Right cardiac atrium (tissue), 5 donors: ENCODE results near the gene MACROD2. TPM values are rescaled to one million over a fixed set of nuclear protein-coding genes. Genes with fewer than 3 reads are reported as not detected.
A peak's percentile ranks its signal among the peaks of the same experiment; 100 is the strongest.

Experiments used
- ATAC-seq, 2 donors: fragments of 200-7000 bp; cut with Tn5 transposase; one replicate each; pipeline versions ENCODE4 v1.8.0 to v1.9.1; 2020; ENCODE audit warnings: moderate library complexity in 2 of 2, mild to moderate bottlenecking in 1 of 2
- DNase-seq, 3 donors: peaks; one replicate each; pipeline ENCODE4 v3.0.0-alpha.2; 2020
- H3K27ac ChIP-seq: one replicate; pipeline ENCODE4 v1.5.1; 2013; ENCODE audit warnings: mild to moderate bottlenecking, low read length, control low read depth, moderate library complexity
- H3K27me3 ChIP-seq: one replicate; pipeline ENCODE4 v1.6.1; 2013; ENCODE audit not compliant: control insufficient read depth, insufficient read depth
- H3K4me1 ChIP-seq: one replicate; pipeline ENCODE4 v1.6.1; 2013; ENCODE audit warnings: low read length; ENCODE audit not compliant: control insufficient read depth, insufficient read depth
- H3K4me3 ChIP-seq: one replicate; pipeline ENCODE4 v1.5.1; 2013; ENCODE audit warnings: low read length, control low read depth
- H3K9me3 ChIP-seq: one replicate; pipeline ENCODE4 v1.6.1; 2013; ENCODE audit warnings: low read length; ENCODE audit not compliant: control insufficient read depth
- WGBS: extraction: QIAGEN DNeasy Blood & Tissue Kit; methylation state at CpG from one replicate; pipeline ENCODE4 v1.1.7; 2013; 5-methylcytosine and 5-hydroxymethylcytosine counted together
- intact Hi-C, 4 donors: fragments of 100-400 bp; cut with DNase I; formaldehyde crosslinking; loops; one replicate each; pipeline versions ENCODE4 v1.11.0 to v1.14.0; 2022 to 2023
- polyA plus RNA-seq: library from polyadenylated mRNA; stranded (reverse); fragments of 200-250 nt; gene quantifications from one replicate; pipeline ENCODE4 v1.2.3, GENCODE V29; 2013
- total RNA-seq, 4 donors: library from RNA; stranded (reverse); fragmentation: NEBNext Ultra II Directional; extraction: Animal tissue kit (Norgen Biotek cat#: 25700); gene quantifications; one replicate each; pipeline ENCODE4 v1.2.1, GENCODE V29; 2021
- donor health status: healthy with polysubstance abuse.
- donor health status: DM: no; HTN: yes; CAD: no.
- donor health status: DM: no; HTN: no; CAD: no.
- donor health status: DM: no; HTN: yes; CAD: no; lungs with severe emphysema.
- donor health status: DM: yes; HTN: yes; CAD: no.

Gene MACROD2
- total and polyA plus RNA-seq, 5 donors = 0.61 to 4.4 (median 2.4) TPM

GRCh38 chr20:14612391-14612790 is 617.1 kb downstream of the MACROD2 start:
- H3K4me3 ChIP-seq = no peak overlapping the region
- H3K27me3 ChIP-seq = no peaks in the 10 kb centered on the region
- no peaks in the 10 kb centered on the region for H3K9me3 ChIP-seq
- intact Hi-C loops = no loop called here
- no peaks in the 10 kb centered on the region for H3K4me1 ChIP-seq
- H3K27ac ChIP-seq = no peak overlapping the region
- 72% methylated on average over 1 of the region's 1 CpG for WGBS
- DNase-seq (no peak), ATAC-seq (no peak)

GRCh38 chr20:14616003-14616402 is 620.7 kb downstream of the MACROD2 start:
- intact Hi-C loops = no loop called here
- DNase-seq (no peak), ATAC-seq (no peak)
- H3K4me1 ChIP-seq = no peaks in the 10 kb centered on the region
- H3K9me3 ChIP-seq = no peaks in the 10 kb centered on the region
- H3K27me3 ChIP-seq = no peaks in the 10 kb centered on the region
- H3K4me3 ChIP-seq = no peak overlapping the region
- WGBS = 84% methylated on average over 3 of the region's 3 CpGs
- H3K27ac ChIP-seq = no peak overlapping the region

- Histone ChIP-seq H3K4me1 (no peaks in the 10 kb centered on the region), H3K27ac (no peak overlapping the region), H3K4me3 (no peak overlapping the region), H3K9me3 (no peaks in the 10 kb centered on the region), H3K27me3 (no peaks in the 10 kb centered on the region)
- 91% methylated on average over 2 of the region's 2 CpGs for WGBS
- ATAC-seq (no peak), DNase-seq (no peak)
- intact Hi-C loops = no loop called here
Measured at GRCh38 chr20:14617123-14617522, 621.8 kb downstream of the MACROD2 start.

- Histone ChIP-seq H3K4me1 (no peaks in the 10 kb centered on the region), H3K4me3 (no peak overlapping the region), H3K9me3 (no peaks in the 10 kb centered on the region), H3K27me3 (no peaks in the 10 kb centered on the region), H3K27ac (no peak overlapping the region)
- 97% methylated on average over 1 of the region's 1 CpG for WGBS
- DNase-seq = no peak
- intact Hi-C loops = no loop called here
- no peak for ATAC-seq
Measured at GRCh38 chr20:14619411-14619810, 624.1 kb downstream of the MACROD2 start.

GRCh38 chr20:14622796-14623195 is 627.5 kb downstream of the MACROD2 start:
- Histone ChIP-seq H3K4me3 (no peak overlapping the region), H3K4me1 (no peaks in the 10 kb centered on the region), H3K27me3 (no peaks in the 10 kb centered on the region), H3K27ac (no peak overlapping the region), H3K9me3 (no peaks in the 10 kb centered on the region)
- WGBS = 43% methylated on average over 2 of the region's 2 CpGs
- intact Hi-C loops = no loop called here
- DNase-seq (no peak), ATAC-seq (peak in 1 of 2 donors; percentile 53)

- H3K27ac ChIP-seq = no peak overlapping the region
- no peak for ATAC-seq
- H3K4me3 ChIP-seq = no peak overlapping the region
- H3K4me1 ChIP-seq = no peaks in the 10 kb centered on the region
- intact Hi-C loops = no loop called here
- H3K27me3 ChIP-seq = no peaks in the 10 kb centered on the region
- no peak for DNase-seq
- no peaks in the 10 kb centered on the region for H3K9me3 ChIP-seq
- 87% methylated on average over 4 of the region's 4 CpGs for WGBS
Measured at GRCh38 chr20:14631011-14631410, 635.7 kb downstream of the MACROD2 start.

- H3K9me3 ChIP-seq = no peaks in the 10 kb centered on the region
- intact Hi-C loops = no loop called here
- 62% methylated on average over 6 of the region's 6 CpGs for WGBS
- H3K4me3 ChIP-seq = no peak overlapping the region
- DNase-seq = peak in 2 of 3 donors; percentile 13 to 27
- no peak for ATAC-seq
- H3K27me3 ChIP-seq = no peaks in the 10 kb centered on the region
- H3K4me1 ChIP-seq = no peaks in the 10 kb centered on the region
- no peak overlapping the region for H3K27ac ChIP-seq
Measured at GRCh38 chr20:14632906-14633305, 637.6 kb downstream of the MACROD2 start.

GRCh38 chr20:14633507-14633906 is 638.2 kb downstream of the MACROD2 start:
- intact Hi-C loops = no loop called here
- Histone ChIP-seq H3K27me3 (no peaks in the 10 kb centered on the region), H3K27ac (no peak overlapping the region), H3K9me3 (no peaks in the 10 kb centered on the region), H3K4me1 (no peaks in the 10 kb centered on the region), H3K4me3 (no peak overlapping the region)
- WGBS = 33% methylated on average over 5 of the region's 5 CpGs
- DNase-seq (no peak), ATAC-seq (no peak)

GRCh38 chr20:14634665-14635064 is 639.3 kb downstream of the MACROD2 start:
- DNase-seq (no peak), ATAC-seq (no peak)
- intact Hi-C loops = no loop called here
- no peaks in the 10 kb centered on the region for H3K9me3 ChIP-seq
- H3K27me3 ChIP-seq = no peaks in the 10 kb centered on the region
- no peak overlapping the region for H3K4me3 ChIP-seq
- H3K27ac ChIP-seq = no peak overlapping the region
- H3K4me1 ChIP-seq = no peaks in the 10 kb centered on the region

- no peak for DNase-seq
- Histone ChIP-seq H3K9me3 (no peaks in the 10 kb centered on the region), H3K4me1 (no peaks in the 10 kb centered on the region), H3K4me3 (no peak overlapping the region), H3K27ac (no peak overlapping the region), H3K27me3 (no peaks in the 10 kb centered on the region)
- 71% methylated on average over 4 of the region's 4 CpGs for WGBS
- intact Hi-C loops = no loop called here
- no peak for ATAC-seq
Measured at GRCh38 chr20:14637441-14637840, 642.1 kb downstream of the MACROD2 start.

- Histone ChIP-seq H3K27me3 (no peaks in the 10 kb centered on the region), H3K4me3 (no peak overlapping the region), H3K4me1 (no peaks in the 10 kb centered on the region), H3K27ac (no peak overlapping the region), H3K9me3 (no peaks in the 10 kb centered on the region)
- ATAC-seq = no peak
- intact Hi-C loops = no loop called here
- DNase-seq = no peak
Measured at GRCh38 chr20:14643146-14643545, 647.8 kb downstream of the MACROD2 start.

- intact Hi-C loops = no loop called here
- Histone ChIP-seq H3K27me3 (no peaks in the 10 kb centered on the region), H3K27ac (no peak overlapping the region), H3K9me3 (no peaks in the 10 kb centered on the region), H3K4me3 (no peak overlapping the region), H3K4me1 (no peaks in the 10 kb centered on the region)
- WGBS = 86% methylated on average over 1 of the region's 1 CpG
- DNase-seq = no peak
- no peak for ATAC-seq
Measured at GRCh38 chr20:14643556-14643955, 648.2 kb downstream of the MACROD2 start.
